ENCODE results near the gene CES1.
"Not testable (repeated sequence)": the region's sequence is repeated elsewhere in the genome, so short reads cannot be mapped to it uniquely, and the experiment has no call there.

The CES1 gene

DNA sequence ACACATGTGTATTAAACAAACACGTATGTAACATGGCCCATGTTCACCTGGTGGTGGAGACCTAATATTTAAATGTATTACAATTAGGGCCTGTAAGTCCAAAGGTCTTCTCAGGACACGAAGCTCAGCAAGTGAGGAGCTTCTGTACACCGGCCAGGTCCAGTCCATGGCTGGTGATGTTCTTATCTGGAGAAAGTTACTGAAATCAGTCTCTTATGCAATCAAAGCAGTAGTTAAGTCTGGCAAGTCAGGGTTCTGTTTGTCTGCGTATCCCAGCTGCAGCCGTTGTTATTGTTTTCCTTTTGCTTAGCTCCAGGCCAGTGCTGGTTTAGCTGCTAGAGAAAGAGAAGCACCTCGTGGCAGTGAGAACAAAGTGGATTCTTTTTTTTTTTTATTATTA lies 41.4 kb downstream of the CES1 start:
- DNase-seq (ENCODE audit: low read depth in 2 of 2): not testable (repeated sequence)

DNA sequence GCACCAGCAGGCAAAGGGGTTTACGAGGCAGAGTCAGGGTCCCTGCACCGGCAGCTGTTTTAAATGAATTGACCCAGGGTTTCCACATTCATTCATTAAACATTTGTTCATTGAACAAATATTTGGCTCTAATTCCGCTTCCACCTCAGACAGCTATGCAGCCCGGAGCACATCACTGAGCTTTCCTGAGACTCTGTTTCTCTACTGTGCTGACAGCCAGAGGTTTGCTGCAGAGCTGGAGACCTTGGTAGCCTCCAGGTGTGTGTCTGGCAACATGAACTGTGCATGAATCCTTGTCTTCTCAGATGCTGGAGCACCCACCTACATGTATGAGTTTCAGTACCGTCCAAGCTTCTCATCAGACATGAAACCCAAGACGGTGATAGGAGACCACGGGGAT lies 42.7 kb downstream of the CES1 start:
- DNase-seq (ENCODE audit: low read depth in 2 of 2): not testable (repeated sequence)

DNA sequence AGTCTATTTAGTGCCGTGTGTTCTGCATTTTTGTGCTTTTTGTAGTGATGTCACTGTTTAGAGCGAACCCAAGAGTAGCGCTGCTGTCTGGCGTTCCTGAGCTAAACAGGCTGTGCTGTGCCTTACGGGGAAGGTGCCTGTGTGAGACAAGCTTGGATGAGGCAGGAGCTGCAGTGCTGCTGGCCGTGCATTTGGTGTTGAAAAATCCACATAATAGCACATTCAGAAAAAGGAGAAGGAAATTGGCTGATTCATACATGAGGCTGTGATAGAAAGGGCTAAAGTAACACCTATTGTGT lies 50.2 kb downstream of the CES1 start:
- DNase-seq (ENCODE audit: low read depth in 2 of 2): not testable (repeated sequence)

DNA sequence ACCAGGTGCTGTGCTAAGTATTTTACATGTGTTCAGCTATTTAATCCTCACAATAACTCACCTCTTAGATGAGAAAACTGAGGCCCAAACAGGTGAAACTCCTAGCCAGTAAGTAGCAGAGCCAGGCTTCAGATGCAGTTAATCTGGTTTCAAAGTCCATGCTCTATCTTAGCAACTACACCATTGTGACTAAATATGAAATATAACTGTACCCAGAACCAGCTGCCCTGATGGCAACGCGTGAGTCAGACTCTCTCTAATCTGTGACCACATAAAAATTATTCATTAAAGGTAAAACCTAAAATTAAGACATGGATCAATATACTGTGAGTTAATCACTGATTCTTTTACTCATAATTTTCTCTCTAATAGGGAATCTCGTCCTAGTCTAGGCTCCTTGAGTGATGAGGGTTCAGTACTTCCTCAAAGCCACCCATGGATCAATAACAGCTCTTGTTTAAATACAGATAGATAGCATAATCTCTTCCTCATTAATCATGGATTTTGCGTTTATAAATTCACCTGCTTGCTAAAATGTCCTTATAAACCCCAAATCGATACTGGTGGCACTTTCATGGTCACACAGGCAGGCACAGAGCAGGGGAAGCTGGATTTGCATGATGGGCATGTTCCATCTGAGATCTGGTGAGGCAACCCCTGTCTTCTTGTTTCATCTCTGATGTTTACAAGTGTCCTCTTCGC lies 50.7 kb downstream of the CES1 start:
- not testable (repeated sequence) for DNase-seq (ENCODE audit: low read depth in 2 of 2)

DNA sequence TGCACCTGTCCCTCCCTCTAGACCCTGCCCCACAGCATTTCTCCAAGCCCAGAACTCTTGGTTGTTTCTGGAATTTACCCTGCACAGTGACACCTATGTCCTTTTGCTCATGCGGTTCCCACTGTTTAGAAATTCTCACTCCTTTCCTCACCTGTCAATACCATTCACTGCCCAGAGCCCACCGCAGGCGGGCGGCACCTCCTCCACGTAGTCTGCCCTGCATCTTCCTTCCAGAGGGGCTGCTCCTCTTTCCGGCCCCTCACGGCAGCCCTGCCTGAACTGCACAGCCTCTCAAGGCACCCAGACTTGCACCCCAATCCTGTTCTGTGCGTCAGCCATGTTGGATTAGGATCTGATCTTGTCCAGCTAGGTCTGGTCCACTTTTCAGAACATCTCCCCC lies 51.4 kb downstream of the CES1 start:
- DNase-seq (ENCODE audit: low read depth in 2 of 2): not testable (repeated sequence)

DNA sequence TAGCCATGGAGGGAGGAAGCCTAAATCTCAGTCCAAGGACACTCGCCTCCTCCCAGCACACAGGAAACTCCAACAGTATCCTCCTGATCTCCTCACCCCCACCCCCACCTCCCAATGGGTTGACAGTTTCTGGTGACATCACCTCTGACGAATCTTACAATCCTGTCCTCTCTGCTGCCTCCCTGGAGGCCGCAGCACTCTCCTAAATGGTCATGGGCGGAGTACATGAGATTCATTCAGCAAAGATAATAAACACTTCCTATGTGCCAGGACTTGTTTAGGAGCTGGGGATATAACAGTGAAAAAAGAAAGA lies 52.8 kb downstream of the CES1 start:
- not testable (repeated sequence) for DNase-seq (ENCODE audit: low read depth in 2 of 2)

DNA sequence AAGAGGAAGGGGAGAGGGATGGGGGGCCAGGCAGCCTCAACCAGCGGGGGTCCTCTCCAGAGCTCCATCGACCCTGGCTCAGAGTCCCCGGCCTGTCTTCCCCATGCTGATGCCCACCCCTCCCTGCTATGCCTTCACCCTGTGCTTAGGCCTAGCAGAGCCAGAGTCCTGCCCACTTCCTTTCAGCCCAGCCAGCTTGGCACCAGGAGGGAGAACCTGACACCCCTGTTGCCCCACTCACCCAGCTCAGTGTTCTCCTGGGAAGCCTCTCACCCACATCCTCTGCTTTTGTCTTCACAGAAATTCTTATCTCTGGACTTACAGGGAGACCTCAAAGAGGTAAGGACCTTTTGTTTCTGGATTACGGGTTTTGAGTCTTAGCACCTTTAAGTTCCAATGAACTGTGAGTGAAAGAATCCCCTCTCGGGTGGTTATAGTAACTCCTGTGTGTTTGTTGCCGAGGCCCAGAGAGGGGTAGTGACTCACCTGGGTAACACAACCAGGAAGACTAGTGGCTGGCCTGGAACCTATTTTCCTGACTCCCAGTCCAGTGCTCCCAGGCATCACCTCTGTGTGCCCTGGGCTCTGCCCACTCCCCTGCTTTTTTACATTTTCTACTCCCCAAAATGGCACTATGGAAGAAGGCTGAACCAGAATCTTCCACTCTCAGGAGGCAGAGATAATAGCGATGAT lies 53.3 kb downstream of the CES1 start:
- no peak for DNase-seq (ENCODE audit: low read depth in 2 of 2)

DNA sequence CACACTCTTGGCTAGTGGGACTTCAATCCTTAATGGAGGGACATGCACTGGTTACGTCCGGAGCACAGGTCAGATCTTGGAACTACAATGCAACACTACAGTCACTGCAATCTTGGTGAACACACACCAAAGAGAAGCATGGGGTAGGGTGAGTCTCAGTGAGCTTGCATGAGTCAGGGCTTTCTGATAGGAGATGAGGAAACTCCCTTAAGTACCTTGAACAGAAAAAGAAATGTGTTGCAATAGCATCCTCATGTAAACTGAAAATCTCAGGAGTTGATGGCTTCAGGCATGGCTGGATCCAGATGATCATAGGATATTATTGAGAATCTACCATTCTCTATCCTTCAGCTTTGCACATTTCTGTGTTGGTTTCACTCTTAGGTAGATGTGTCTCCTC lies 54.1 kb downstream of the CES1 start:
- no peak for DNase-seq (ENCODE audit: low read depth in 2 of 2)

DNA sequence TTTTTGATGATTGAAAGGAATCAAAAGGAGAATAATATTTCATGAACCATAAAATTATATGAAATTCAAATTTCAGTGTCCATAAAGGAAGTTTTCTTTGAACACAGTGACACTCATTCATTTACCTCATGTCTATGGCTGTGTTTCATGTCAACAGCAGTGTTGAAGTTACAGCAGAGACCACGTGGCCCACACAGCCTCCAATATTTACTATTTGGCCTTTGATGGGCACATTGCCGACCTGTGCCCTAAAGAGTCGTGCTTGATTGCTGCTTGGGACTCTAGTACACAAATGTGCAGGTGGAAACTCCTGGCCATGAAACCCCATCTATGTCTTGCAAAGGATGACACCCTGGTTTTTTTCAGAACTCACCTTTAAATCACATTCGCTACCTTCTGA lies 57.0 kb downstream of the CES1 start:
- no peak for DNase-seq (ENCODE audit: low read depth in 2 of 2)

DNA sequence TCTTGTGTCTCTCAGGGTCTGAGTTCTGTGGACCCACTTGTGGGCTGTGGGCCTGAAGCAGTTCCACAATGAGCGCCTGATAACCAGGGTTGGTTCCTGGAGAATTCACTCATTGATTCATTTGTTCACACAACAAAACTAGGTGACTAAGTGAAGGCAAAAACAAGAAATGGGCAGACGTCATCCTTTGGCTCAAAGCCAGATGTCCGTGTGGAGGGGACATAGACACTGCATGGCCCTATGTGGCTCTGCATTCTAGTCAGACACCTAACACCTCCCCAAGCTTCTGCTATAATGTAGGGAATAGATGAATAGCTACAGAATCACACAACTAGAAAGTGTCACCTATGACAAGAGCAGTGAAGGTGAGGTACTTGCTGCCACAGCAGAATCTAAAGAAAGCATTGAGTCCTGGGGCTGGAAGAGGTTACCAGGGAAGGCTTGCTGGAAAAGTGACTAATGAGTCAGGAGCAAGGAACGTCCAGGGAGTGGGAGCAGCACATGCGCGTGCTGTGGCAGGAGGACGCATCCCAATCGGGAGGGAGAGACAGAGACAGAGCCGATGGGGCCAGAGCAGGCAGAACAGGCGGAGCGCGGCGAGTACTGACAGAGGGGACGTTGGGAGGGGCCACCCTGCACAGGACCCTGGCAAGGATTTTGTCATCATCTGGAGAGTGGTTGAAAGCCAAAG lies 58.9 kb downstream of the CES1 start:
- no peak for DNase-seq (ENCODE audit: low read depth in 2 of 2)

DNA sequence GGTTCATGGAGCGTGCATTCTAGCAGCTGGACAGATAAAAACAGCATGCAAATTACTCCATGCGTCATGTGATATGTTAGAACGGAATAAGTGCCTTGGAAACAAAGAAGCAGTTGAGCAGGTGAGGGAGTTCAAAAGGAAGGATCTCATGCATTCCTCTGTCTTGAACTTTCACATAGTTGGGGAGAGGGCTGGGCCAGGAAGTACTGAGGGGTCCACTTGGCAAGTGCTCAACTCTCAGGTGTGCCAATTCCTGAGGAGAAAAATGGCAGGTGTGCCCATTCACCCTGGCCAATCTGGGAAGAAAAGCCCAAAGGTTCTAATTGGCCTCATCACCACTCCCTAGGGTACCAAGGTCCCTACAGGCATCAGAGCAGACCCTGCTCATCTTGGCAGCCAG lies 67.7 kb downstream of the CES1 start:
- DNase-seq (ENCODE audit: low read depth in 2 of 2): no peak

DNA sequence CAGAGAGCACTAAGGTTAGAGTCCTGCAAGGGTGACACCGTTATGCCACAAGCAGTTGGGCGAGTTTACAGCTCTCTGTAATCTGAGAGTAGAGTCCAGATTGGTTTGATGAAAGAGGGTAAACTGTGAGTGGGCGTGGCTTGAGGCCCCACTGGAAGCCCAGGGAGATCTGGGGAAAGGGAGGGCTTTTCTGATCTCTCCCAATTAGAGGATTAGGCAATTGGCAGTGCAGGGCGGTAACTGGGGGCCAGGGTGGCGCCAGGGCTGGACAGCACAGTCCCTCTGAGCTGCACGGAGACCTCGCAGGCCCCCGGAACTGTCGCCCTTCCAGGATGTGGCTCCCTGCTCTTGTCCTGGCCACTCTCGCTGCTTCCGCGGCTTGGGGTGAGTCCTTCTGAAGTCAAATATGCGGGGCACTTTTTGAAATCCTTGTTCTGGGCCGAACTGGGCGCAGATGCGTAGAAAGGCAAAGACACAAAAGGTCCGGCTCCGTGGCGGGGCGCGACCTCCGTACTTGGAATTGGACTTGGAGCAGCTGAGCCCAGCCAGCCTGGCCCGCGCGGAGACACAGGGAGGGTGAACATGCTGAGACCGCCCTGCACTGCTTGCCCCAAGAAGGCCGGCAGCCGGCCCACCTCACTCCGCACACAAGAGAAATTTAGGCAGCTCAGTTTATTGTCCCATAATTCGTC lies 72.4 kb downstream of the CES1 start:
- no peak for DNase-seq (ENCODE audit: low read depth in 2 of 2)

DNA sequence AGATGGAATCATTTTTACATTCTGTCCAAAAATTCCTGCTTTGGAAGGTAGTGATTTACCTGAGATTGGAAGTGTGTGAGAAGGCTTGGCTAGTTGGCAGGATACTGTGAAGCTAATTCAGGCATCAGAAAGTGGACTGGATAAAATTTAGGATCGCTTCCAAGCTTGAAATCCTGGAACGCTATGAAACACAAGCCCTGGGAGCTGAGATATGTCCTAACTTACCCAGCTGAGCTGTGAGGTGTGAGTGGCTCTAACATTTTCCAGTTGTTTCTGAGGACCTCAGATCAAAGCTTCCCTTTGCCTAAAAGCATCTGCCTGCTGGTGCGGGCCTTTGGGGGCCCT lies 73.0 kb downstream of the CES1 start:
- not testable (repeated sequence) for DNase-seq (ENCODE audit: low read depth in 2 of 2)

DNA sequence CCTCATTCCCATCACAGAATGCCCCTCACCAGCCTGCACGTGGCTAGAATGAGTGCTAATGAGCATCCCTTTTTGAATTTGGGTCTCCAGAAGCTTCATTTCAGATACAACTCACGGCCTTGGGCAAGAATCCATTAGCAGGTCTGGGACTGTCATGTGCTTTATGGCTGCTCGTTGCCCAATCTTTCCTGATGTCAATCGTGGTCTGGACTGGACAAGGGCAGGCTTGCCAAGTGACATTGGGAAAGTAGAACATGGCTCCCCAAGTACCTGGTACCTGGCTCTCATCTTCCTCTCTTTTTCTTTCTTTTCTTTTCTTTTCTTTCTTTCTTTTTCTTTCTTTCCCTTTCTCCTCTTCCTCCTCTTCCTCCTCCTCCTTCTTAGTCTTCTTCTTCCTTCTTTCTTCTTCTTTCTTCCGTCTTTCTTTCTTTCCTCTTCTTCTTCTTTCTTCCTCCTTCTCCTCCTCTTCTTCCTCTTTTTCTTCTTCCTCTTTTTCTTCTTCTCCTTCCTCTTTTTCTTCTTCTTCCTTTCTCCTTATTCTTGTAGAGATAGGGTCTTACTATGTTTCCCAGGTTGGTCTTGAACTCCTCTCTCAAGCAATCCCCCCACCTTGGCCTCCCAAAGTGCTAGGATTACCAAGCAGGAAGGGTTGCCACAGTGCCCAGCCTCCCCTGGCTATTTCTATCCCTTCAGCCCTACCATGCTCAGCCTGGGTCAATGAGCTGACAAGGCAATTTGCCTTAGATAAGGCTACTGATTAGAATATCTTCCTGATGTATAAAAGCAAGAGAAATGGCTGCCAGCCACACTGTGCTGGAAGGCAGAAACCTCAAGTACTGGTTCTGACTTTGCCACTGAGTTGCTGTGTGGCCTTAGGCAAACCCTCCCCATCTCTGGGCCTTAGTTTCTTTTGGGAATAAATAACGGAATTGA lies 75.0 kb downstream of the CES1 start:
- not testable (repeated sequence) for DNase-seq (ENCODE audit: low read depth in 2 of 2)

DNA sequence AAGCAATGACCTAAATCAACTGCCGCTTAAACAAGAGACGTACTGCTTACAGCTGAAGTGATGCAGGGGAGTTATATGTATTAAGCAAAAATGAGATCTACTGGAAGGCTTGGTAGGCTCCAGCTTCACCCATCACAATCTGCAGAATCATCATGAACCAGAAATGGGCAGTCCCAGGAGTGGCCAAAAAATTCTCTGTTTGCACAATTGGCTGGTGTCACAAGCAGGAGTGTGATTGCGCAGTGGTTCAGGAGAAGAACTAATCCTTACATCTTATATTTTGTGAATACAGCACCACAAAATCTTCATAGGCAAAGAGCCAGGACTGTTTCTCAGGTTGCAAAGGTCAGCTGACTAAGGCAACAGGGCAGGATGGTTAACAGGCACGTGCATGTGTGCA lies 75.9 kb downstream of the CES1 start:
- DNase-seq (ENCODE audit: low read depth in 2 of 2): no peak

DNA sequence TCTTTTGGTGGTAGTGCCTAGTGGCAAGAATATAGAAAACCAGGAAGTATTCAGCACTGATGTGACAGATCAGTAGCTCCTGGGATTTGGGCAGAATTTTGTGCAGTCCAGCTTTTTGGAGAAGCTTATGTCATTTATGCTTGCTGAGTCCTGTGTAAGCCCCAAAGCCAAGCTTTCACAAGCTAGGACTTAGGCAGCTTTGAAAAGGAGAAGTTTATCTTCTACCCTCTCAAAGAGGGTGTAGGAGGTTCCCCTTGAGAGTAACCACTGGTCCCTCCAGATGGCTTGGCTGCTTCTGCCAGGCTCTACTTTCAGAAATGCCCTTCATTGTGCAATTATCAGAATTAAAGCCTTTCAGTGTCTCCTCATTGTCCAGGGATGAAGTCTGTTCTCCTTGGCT lies 78.8 kb downstream of the CES1 start:
- no peak for DNase-seq (ENCODE audit: low read depth in 2 of 2)

DNA sequence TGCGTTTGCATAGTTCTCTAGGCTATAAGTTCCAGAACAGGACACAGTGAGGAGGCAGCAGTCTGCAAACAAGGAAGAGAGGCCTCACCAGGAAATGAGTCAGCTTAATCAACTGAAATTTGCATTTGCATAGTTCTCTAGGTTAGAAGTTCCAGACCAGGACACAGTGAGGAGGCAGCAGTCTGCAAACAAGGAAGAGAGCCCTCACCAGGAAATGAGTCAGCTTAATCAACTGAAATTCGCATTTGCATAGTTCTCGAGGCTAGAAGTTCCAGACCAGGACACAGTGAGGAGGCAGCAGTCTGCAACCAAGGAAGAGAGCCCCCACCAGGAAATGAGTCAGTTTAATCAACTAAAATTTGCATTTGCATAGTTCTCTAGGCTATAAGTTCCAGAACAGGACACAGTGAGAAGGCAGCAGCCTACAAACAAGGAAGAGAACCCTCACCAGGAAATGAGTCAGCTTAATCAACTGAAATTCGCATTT lies 79.7 kb downstream of the CES1 start:
- not testable (repeated sequence) for DNase-seq (ENCODE audit: low read depth in 2 of 2)
